Measurements from ENCODE around the gene TRIO.

DNA sequence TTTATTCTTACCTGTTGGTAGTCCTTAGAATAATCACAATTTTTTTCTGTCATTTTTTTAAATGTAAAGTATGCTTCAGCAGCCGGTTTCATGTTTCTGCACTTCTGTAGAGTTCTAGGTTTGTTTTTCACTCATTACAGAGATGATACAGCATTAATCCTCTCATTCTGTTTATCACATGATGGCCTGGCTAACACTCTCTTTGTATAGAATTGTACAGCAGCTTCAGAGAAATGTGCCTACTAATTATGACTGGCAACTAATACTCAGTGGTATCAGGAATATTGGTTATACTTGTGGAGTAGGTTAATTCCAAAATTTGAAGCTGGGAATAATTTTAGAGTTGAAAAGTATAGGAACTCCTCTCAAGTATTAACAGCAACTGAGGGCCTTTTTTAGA lies 245.6 kb downstream of the TRIO start:
- no peak for TF ChIP-seq ZNF274 (IDR thresholded peaks at IDR 0.05; ENCODE audit: low read depth, low read length)
- TF ChIP-seq SUZ12 (IDR thresholded peaks at IDR 0.05; ENCODE audit: extremely low read depth, insufficient read depth, insufficient read length) = no peak
